Measurements from ENCODE around the gene PSEN2. TPM values are rescaled to one million over a fixed set of nuclear protein-coding genes. Genes with fewer than 3 reads are reported as not detected.
"Not testable (repeated sequence)": the region's sequence is repeated elsewhere in the genome, so short reads cannot be mapped to it uniquely, and the experiment has no call there.

PSEN2 gene
- total and polyA plus RNA-seq, 2 donors (not counting 3 experiments of a cell fraction or from before 2014, with no cell fraction given), result 12.5 to 19.3 TPM

DNA sequence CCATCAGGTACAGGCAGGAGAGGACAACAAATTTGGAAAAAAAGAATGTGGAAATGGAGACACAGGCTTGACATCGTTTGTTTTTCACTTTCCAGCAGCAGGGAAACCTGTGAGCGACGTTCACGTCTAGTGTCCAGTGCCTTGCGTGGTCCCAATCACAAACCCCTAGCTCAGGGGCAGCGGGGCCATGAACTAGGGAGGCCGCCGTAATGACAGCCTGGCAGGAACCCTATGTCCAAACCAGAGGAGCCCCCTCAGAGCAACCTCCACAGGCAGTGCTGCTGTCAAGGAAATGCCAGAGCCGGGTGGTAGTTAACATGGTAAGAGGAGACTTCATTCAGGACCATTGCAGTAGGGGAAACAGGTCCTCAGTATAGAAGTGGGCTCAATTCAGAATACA lies 37.8 kb upstream of the PSEN2 start:
- intact Hi-C loops (cut with micrococcal nuclease), result no loop called here
- no peak overlapping the region for H3K4me3 ChIP-seq (replicated peaks in 1 of 3; ENCODE audit: insufficient read depth in 1 of 3, low read depth in 1 of 3, low read length in 3 of 3)
- POLR2A ChIA-PET, result no interaction called here
- H3K4me2 ChIP-seq (ENCODE audit: insufficient read depth, low read length), result no peak overlapping the region
- H3K27ac ChIP-seq (ENCODE audit: insufficient read depth, low read depth, low read length), result no peak overlapping the region
- BruUV-seq (replicated peaks), result no TSS peak
- H3K36me3 ChIP-seq (ENCODE audit: control insufficient read depth in 2 of 2, extremely low read depth in 1 of 2, insufficient read depth in 2 of 2, low read length in 2 of 2), result no peaks in the 10 kb centered on the region
- no peaks in the 10 kb centered on the region for H3K9me3 ChIP-seq (replicated peaks; ENCODE audit: control insufficient read depth, insufficient read depth, low read length)
- no peaks in the 10 kb centered on the region for H4K20me1 ChIP-seq (replicated peaks; ENCODE audit: control insufficient read depth, extremely low read depth, insufficient read depth, low read length)
- no peak for TF ChIP-seq MYC (IDR thresholded peaks at IDR 0.05; ENCODE audit: low read depth, low read length)
- TF ChIP-seq FOS (IDR thresholded peaks at IDR 0.05; ENCODE audit: borderline replicate concordance, insufficient read depth, low read length), result no peak
- TF ChIP-seq POLR2AphosphoS5 (IDR thresholded peaks at IDR 0.05; ENCODE audit: insufficient read depth, low read depth, low read length), result no peak
- TF ChIP-seq, protein P1, sequence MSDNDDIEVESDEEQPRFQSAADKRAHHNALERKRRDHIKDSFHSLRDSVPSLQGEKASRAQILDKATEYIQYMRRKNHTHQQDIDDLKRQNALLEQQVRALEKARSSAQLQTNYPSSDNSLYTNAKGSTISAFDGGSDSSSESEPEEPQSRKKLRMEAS (IDR thresholded peaks at IDR 0.05; ENCODE audit: insufficient read depth, insufficient read length), result no peak
- TF ChIP-seq GATA2 (IDR thresholded peaks at IDR 0.05; ENCODE audit: insufficient read depth, insufficient read length, low read depth, low read length), result no peak
- TF ChIP-seq, protein P2, sequence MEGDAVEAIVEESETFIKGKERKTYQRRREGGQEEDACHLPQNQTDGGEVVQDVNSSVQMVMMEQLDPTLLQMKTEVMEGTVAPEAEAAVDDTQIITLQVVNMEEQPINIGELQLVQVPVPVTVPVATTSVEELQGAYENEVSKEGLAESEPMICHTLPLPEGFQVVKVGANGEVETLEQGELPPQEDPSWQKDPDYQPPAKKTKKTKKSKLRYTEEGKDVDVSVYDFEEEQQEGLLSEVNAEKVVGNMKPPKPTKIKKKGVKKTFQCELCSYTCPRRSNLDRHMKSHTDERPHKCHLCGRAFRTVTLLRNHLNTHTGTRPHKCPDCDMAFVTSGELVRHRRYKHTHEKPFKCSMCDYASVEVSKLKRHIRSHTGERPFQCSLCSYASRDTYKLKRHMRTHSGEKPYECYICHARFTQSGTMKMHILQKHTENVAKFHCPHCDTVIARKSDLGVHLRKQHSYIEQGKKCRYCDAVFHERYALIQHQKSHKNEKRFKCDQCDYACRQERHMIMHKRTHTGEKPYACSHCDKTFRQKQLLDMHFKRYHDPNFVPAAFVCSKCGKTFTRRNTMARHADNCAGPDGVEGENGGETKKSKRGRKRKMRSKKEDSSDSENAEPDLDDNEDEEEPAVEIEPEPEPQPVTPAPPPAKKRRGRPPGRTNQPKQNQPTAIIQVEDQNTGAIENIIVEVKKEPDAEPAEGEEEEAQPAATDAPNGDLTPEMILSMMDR (IDR thresholded peaks at IDR 0.05; ENCODE audit: extremely low read depth in 1 of 2, insufficient read depth in 1 of 2, low read depth in 1 of 2, low read length in 2 of 2), result no peak
- TF ChIP-seq EZH2 (IDR thresholded peaks at IDR 0.05; ENCODE audit: borderline replicate concordance, low read depth, low read length, severe bottlenecking), result no peak
- TF ChIP-seq JUN (IDR thresholded peaks at IDR 0.05; ENCODE audit: borderline replicate concordance, insufficient read depth, insufficient read length, low read depth), result no peak
- no peak for TF ChIP-seq POLR2A (IDR thresholded peaks at IDR 0.05; ENCODE audit: low read depth, low read length)
- no peaks in the 10 kb centered on the region for H3K79me2 ChIP-seq (ENCODE audit: control insufficient read depth, insufficient read depth, low read length)
- no peaks in the 10 kb centered on the region for H3K9me1 ChIP-seq (replicated peaks; ENCODE audit: control insufficient read depth, extremely low read depth, insufficient read depth, low read length)
- DNase-seq (ENCODE audit: low read depth, low spot score) (no peak), FAIRE-seq (no peak)
- H3K4me1 ChIP-seq (ENCODE audit: control insufficient read depth, extremely low read depth, insufficient read depth, low read length), result peaks cover 4% of the 10 kb centered on the region
- dilution Hi-C loops (cut with MboI; ENCODE audit: extremely low pct_ligation_motif_present, low sequenced_read_pairs), result no loop called here
- H2AFZ ChIP-seq (ENCODE audit: low read depth, low read length), result no peak overlapping the region
- CTCF ChIA-PET, result interaction anchor here (1.4 kb wide), 1 partner anchor 18 kb away, joined by 4 read pairs; no protein-coding TSS in a partner anchor
- no peak overlapping the region for H3K9ac ChIP-seq (replicated peaks; ENCODE audit: extremely low read depth, insufficient read depth, low read length)
- H3K27me3 ChIP-seq (ENCODE audit: control insufficient read depth in 2 of 2, insufficient read depth in 2 of 2, low read length in 2 of 2), result peaks cover 0 to 4% of the 10 kb centered on the region in 2 experiments

DNA sequence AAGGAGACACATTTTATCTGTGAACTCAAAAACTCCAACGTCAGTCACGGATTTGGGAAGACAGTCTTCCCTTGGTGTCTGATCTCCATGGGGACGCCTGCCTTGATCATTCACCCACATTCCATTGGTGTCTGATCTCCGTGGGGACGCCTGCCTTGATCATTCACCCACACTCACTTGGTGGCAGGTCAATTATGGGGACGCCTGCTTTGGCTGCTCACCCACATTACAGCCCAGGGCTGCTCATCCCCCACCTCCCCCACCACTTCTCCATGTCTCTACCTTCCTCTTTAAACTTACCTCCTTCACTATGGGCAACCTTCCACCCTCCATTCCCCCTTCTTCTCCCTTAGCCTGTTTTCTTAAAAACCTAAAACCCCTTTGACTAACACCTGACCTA lies 36.2 kb upstream of the PSEN2 start:
- BruUV-seq (replicated peaks), result not testable (repeated sequence)

DNA sequence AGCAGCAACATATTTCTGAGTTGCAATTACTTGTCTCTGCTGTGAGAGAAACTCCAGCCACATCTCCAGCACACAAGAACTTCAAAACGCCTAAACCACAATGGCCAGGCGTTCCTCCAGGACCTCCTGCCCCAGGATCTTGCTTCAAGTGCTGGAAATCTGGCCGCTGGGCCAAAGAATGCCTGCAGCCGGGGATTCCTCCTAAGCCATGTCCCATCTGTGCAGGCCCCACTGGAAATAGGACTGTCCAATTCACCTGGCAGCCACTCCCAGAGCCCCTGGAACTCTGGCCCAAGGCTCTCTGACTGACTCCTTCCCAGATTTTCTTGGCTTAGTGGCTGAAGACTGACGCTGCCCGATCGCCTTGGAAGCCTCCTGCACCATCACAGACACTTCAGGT lies 35.0 kb upstream of the PSEN2 start:
- H3K27me3 ChIP-seq (ENCODE audit: control insufficient read depth in 2 of 2, insufficient read depth in 2 of 2, low read length in 2 of 2); H3K4me2 ChIP-seq (ENCODE audit: insufficient read depth, low read length); DNase-seq (ENCODE audit: low read depth, low spot score); H3K9me3 ChIP-seq (replicated peaks; ENCODE audit: control insufficient read depth, insufficient read depth, low read length); H2AFZ ChIP-seq (ENCODE audit: low read depth, low read length); H3K9me1 ChIP-seq (replicated peaks; ENCODE audit: control insufficient read depth, extremely low read depth, insufficient read depth, low read length); H3K4me3 ChIP-seq (replicated peaks in 1 of 3; ENCODE audit: insufficient read depth in 1 of 3, low read depth in 1 of 3, low read length in 3 of 3); dilution Hi-C loops (cut with MboI; ENCODE audit: extremely low pct_ligation_motif_present, low sequenced_read_pairs); BruUV-seq (replicated peaks); POLR2A ChIA-PET; H3K79me2 ChIP-seq (ENCODE audit: control insufficient read depth, insufficient read depth, low read length); CTCF ChIA-PET; intact Hi-C loops (cut with micrococcal nuclease); H3K4me1 ChIP-seq (ENCODE audit: control insufficient read depth, extremely low read depth, insufficient read depth, low read length); H3K27ac ChIP-seq (ENCODE audit: insufficient read depth, low read depth, low read length); H4K20me1 ChIP-seq (replicated peaks; ENCODE audit: control insufficient read depth, extremely low read depth, insufficient read depth, low read length); H3K36me3 ChIP-seq (ENCODE audit: control insufficient read depth in 2 of 2, extremely low read depth in 1 of 2, insufficient read depth in 2 of 2, low read length in 2 of 2); FAIRE-seq; H3K9ac ChIP-seq (replicated peaks; ENCODE audit: extremely low read depth, insufficient read depth, low read length): not testable (repeated sequence)

More for the DNA sequence above, 36.2 kb upstream of the PSEN2 start:
- H3K27ac ChIP-seq (ENCODE audit: insufficient read depth, low read depth, low read length); POLR2A ChIA-PET; H3K27me3 ChIP-seq (ENCODE audit: control insufficient read depth in 2 of 2, insufficient read depth in 2 of 2, low read length in 2 of 2); dilution Hi-C loops (cut with MboI; ENCODE audit: extremely low pct_ligation_motif_present, low sequenced_read_pairs); H3K4me3 ChIP-seq (replicated peaks in 1 of 3; ENCODE audit: insufficient read depth in 1 of 3, low read depth in 1 of 3, low read length in 3 of 3); H4K20me1 ChIP-seq (replicated peaks; ENCODE audit: control insufficient read depth, extremely low read depth, insufficient read depth, low read length); H3K36me3 ChIP-seq (ENCODE audit: control insufficient read depth in 2 of 2, extremely low read depth in 1 of 2, insufficient read depth in 2 of 2, low read length in 2 of 2); H3K9me3 ChIP-seq (replicated peaks; ENCODE audit: control insufficient read depth, insufficient read depth, low read length); H3K9ac ChIP-seq (replicated peaks; ENCODE audit: extremely low read depth, insufficient read depth, low read length); H3K4me1 ChIP-seq (ENCODE audit: control insufficient read depth, extremely low read depth, insufficient read depth, low read length); H3K9me1 ChIP-seq (replicated peaks; ENCODE audit: control insufficient read depth, extremely low read depth, insufficient read depth, low read length); H3K4me2 ChIP-seq (ENCODE audit: insufficient read depth, low read length); DNase-seq (ENCODE audit: low read depth, low spot score); FAIRE-seq; H2AFZ ChIP-seq (ENCODE audit: low read depth, low read length); intact Hi-C loops (cut with micrococcal nuclease); H3K79me2 ChIP-seq (ENCODE audit: control insufficient read depth, insufficient read depth, low read length): not testable (repeated sequence)
- CTCF ChIA-PET, result interaction anchor here (1.4 kb wide), 1 partner anchor 19 kb away, joined by 4 read pairs; no protein-coding TSS in a partner anchor
